Esophagus squamous epithelium (tissue), 4 donors: ENCODE measurements around the gene SEMA5A.

Experiments
- CTCF ChIP-seq, 6 experiments: fragments of 450-650 bp in 4 of 6; fragments of 200-600 bp in 2 of 6; sonication (generic) in 2 of 6; IDR thresholded peaks; one replicate each; pipeline ENCODE4 v1.5.1; 2016 to 2019; ENCODE audit warnings: antibody characterized with exemption in 6 of 6, mild to moderate bottlenecking in 4 of 6, moderate library complexity in 4 of 6
- POLR2A ChIP-seq, 4 donors: fragments of 450-650 bp; IDR thresholded peaks; one replicate each; pipeline ENCODE4 v1.6.1; 2017; ENCODE audit warnings: antibody characterized with exemption in 4 of 4, mild to moderate bottlenecking in 4 of 4, moderate library complexity in 3 of 4

GRCh38 chr5:9231842-9232241 lies 314.0 kb downstream of the SEMA5A start:
- TF ChIP-seq CTCF (IDR thresholded peaks at IDR 0.05) (no peak), POLR2A (IDR thresholded peaks at IDR 0.05) (no peak)
